GM19025 (cell line): ENCODE data around the gene TMEM266.
A peak's percentile ranks its signal among the peaks of the same experiment; 100 is the strongest.

Experiments used
- ATAC-seq: cut with Tn5 transposase; IDR thresholded peaks from one replicate; pipeline ENCODE4 v1.9.1; 2021; ENCODE audit warnings: mild to moderate bottlenecking, low read depth, moderate library complexity; ENCODE audit not compliant: unreplicated experiment

The TMEM266 gene

GRCh38 chr15:76118767-76119166, 59.0 kb downstream of the TMEM266 start:
- ATAC-seq = no peak

DNA sequence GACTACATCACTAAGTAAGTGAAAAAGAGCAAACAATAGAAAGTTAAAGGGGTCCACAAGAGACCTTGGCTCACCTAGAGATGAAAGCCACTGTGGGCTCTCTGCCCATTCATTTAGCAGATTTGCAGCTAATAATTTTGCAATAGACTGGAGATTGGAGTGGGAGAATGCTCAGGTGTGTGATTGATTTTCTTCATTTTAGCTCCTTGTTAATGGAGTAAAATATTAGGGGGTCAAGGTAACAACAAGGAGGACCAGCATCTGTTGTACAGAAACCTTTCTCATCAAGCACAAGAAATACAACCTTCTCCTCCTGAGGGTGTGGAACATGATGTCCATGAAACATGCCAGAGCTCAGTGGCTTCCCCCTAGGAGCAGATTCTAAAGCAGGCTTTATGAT, 63.2 kb downstream of the TMEM266 start:
- ATAC-seq = no peak

- no peak for ATAC-seq
Measured at GRCh38 chr15:76127169-76127568, 67.4 kb downstream of the TMEM266 start.

GRCh38 chr15:76127880-76128279, 68.1 kb downstream of the TMEM266 start:
- no peak for ATAC-seq

DNA sequence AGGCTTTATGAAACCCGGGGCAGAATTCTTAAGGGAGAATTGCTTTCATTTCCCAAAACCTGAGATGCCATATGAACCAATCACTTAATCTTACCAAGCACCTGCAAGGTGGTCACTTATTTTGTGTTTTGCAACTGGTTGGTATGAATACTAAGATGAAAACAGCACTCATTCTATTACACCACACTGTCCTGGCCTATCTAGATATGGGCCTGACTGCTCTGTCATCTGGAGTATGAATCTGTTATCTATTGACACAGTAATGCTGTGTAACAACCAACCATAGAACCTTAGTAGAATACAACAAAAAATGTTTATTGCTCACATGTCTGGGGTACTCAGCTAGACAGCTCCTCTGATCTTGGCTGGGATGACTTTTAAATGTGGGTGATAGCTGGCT, 74.8 kb downstream of the TMEM266 start:
- ATAC-seq = no peak

GRCh38 chr15:76135516-76135915, 75.7 kb downstream of the TMEM266 start:
- no peak for ATAC-seq

GRCh38 chr15:76138436-76138835, 78.7 kb downstream of the TMEM266 start:
- no peak for ATAC-seq

- no peak for ATAC-seq
Measured at GRCh38 chr15:76139368-76140073, 79.7 kb downstream of the TMEM266 start.

GRCh38 chr15:76140074-76140464, 80.3 kb downstream of the TMEM266 start:
- ATAC-seq = no peak

DNA sequence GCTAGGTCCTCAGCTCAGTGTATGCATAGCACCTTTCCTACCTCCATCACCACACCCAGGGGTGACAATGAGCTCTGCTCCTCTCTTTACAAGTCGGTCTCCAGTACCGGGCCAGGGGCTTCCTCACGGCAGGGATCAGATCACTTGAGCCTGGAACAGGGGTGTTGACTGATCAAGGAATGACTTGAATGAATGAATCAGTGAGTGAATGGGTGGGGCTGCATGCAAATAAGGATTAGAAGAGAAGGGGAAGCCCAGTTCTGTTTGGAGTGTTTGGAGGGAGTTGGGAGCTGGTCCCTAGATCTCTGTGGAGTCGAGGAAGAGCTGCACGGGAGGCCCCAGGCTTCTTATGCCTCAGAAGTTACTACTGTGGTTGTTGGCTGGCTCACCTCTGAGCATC, 87.0 kb downstream of the TMEM266 start:
- no peak for ATAC-seq

DNA sequence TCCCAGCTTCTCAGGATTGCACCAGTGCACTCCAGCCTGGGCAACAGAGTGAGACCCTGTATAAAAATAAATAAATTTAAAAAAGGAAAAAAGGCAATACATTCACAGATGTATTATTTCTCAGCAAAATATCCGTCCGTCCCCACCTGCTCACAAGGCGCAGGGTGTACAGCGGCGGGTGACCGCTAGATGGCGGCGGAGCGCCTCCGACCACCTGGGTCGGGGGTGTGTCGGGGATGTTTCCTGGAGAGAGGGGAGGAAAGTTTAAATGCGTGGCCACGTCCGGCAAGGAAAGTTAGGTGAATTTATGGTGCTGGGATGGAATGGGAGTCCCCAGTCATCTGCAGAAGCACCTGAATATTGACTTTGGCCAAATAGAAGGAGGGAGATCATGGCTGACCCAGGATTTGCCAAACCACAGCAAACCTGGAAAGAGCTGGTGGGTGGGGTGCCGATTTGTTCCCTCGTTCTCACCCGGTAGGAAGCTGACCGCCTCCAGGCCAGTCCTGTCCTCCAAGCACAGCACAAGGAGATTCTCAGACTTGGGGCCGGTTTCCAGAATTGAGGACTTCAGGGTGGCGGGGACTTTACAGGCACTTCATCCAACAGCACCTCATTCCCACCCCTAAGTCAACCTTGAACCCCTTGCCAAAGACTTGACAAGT, 88.3 kb downstream of the TMEM266 start:
- ATAC-seq = no peak

GRCh38 chr15:76149291-76149915, 89.6 kb downstream of the TMEM266 start:
- ATAC-seq = no peak

DNA sequence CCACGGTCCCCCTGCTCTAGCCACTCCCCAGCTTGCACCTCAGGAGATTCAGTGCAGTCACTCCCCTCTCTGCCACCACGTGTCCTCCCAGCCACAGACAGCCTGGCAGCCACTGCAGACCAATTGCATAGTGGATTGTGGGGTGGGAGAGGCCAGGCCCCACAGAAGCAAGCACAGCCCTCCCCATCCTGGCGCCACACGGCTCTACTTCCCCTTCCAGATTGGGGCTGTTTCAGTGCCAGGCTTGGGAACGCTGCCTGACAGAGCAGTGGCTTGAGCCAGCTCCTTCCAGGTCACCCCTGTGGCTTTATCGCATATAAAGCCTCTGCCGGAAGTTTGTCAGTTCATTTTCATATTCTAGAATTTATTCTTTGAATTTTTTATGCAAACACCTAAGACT, 90.7 kb downstream of the TMEM266 start:
- ATAC-seq = no peak

GRCh38 chr15:76150971-76151598, 91.3 kb downstream of the TMEM266 start:
- peak; percentile 74 for ATAC-seq

DNA sequence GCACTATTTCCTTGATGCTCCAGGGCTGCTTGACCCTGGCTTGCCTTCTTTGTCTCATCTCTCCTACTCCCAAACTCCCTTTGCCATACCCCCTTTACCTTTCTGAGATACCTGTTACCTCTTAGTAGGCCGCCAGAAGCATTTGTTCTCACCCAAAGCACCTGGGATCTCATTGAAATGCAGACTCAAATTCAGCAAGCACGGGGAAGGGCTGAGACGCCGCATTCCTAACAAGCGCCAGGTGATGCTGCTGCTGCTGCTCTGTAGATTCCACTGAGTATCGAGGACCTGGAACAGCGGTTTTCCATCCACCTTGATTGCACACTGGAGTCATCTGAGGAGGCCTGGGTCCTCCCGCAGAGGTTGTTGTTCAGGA, 91.8 kb downstream of the TMEM266 start:
- ATAC-seq = no peak

DNA sequence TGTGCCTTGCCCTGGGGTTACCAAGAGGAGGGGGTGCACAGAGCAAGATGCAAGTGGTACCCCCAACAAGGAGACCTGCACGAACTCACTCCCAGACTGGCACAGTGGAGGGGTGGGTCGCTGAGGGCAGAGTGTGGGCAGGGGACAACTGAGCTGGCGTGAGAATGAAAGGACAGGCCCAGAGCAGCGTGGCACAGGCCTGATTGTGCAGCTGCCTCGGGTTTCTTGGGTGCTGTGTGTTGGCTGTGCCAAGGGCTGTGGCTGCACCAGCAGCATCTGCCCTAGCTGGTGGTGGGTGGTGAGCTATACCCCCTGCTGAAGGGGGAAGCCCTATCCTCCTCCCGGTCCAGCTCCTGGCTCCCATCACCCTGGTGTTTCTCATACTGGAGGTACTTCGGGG, 92.4 kb downstream of the TMEM266 start:
- no peak for ATAC-seq

DNA sequence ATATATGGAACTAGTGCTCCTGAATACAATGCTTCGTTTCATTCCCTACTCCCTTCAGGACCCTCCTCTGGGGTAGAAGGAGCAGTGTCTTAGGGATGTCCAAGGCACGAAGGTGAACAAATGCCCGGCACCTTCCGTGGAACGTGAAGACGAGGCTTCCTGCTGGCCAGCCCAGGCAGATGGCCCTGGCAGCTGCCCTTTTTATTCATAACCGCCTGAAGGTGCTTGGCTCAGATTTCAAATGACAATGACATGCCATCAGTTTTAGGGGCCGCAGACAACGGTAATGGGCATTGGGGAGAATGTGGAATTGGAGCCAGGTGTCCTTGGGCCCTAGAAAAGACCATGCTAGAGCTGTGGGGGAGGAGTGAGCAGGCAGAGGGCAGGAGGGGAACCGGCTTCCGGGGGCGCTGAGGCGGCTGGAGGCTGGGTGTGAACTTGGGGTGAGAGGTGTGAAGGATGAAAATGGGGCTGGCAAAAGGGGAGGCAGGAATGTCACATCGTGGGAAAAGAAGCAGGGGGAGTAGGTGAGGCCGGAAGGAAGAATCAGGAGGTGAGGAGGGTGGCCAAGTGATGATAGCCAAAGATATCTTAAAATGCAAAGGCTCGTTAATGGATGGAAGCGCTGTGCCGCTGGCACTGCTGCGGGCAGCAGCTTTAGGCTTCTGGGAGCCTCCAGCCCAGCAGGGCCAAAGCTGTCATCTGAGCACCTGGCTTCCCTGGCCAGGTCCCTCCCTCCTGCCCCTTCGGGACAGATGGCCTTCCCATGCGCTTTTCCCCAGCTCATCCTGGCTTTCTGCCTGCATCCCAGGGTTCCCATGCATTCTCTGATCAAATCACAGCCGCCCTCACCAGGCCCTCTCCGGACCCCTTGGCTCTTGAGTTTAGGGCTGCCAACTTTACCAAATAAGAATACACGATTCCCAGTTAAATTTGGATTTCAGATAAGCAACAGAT, 93.7 kb downstream of the TMEM266 start:
- ATAC-seq = no peak

DNA sequence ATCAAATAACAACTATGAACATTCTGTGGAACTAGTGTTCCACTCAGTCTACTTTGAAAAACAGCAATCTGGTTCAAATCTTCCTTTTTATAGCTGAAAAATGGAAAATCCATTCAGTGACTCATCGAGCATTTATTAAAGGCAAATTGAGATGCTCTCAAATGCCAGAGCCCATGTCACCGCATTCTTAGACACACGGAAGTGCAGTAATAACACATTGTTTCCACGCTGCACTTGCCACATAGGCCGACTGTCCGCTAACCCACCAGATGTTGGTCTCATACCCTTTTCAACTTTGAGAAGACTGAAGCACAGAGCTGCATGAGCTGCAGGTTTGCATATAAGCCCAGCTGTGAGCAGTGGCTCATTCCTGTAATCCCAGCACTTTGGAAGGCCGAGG, 95.9 kb downstream of the TMEM266 start:
- no peak for ATAC-seq

DNA sequence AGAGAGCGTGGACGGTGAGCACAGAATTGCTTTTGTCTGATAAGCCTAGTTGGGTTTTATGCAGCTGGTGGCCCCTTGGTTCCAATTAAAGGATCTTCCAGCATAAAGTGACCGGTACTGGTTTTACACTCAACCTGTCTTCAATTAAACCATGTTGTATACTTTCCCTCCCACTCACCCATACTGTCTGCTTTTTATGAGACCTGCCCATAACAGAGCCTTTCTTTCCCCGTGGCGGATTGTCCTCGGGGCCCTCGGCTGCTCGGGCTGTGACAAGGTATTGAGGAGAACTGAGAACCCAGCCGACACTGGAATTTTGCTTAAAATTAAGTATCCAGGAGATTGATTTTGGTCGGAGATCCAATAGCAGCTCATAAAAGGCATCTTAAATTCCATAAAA, 98.4 kb downstream of the TMEM266 start:
- ATAC-seq = no peak

DNA sequence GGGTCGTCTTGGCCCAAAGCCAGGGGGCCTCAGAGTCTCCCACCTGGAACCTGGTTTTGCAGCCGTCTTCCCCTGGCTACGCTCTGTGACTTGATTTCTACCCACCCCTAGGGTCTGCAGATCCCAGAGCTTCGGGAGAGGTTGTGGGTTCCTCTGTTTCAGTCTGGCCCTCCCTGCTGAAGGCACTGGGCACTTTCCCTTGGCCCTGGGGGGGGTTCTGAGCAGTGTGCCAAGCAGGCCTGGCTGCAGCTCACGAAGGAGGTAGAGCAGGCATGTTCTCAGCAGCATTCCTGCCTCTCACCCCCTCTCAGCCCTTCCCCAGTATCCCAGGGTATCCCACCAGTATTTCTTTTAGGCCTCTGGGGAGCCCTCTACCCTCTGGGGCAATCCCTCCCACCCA, 99.0 kb downstream of the TMEM266 start:
- ATAC-seq = no peak
